H1 (cell line): ENCODE results near the gene ITGAE. TPM values are rescaled to one million over a fixed set of nuclear protein-coding genes. Genes with fewer than 3 reads are reported as not detected.
A peak's percentile ranks its signal among the peaks of the same experiment; 100 is the strongest.

Experiments used
- CTCF ChIA-PET: fragments of 300-600 bp; sonication (Branson Sonifier 250); formaldehyde crosslinking; loops from one replicate; lab custom pipeline; 2021; ENCODE audit not compliant: partially characterized antibody; lab: Charles Lee
- POLR2A ChIA-PET: fragments of 300-600 bp; sonication (Branson Sonifier 250); formaldehyde crosslinking; loops from one replicate; lab custom pipeline; 2021; ENCODE audit warnings: inconsistent platforms; ENCODE audit not compliant: partially characterized antibody; lab: Charles Lee
- DNase-seq, 2 experiments: peaks; one replicate each; pipeline versions ENCODE4 v3.0.0 to v3.0.0-alpha.2; 2010 to 2022; ENCODE audit warnings: low spot score in 2 of 2, low read depth in 1 of 2, mixed read lengths in 1 of 2
- FAIRE-seq: peaks from 2 replicates; lab custom pipeline; 2011; peaks lifted over from hg19 to GRCh38; lab: Jason Lieb, UNC
- H2AFZ ChIP-seq: 2 replicates; pipeline ENCODE4 v1.8.1; 2012; ENCODE audit warnings: low read length, inconsistent platforms
- H2AK5ac ChIP-seq: 2 replicates; pipeline ENCODE4 v1.6.1; 2013; ENCODE audit warnings: low read depth, low read length
- H2BK120ac ChIP-seq: replicated peaks from 2 replicates; pipeline ENCODE3; 2013; ENCODE audit warnings: low read depth, low read length, inconsistent platforms
- H2BK12ac ChIP-seq: 2 replicates; pipeline ENCODE4 v1.6.1; 2013; ENCODE audit warnings: low read depth, low read length
- H2BK15ac ChIP-seq: 2 replicates; pipeline ENCODE4 v1.6.1; 2013; ENCODE audit warnings: low read length
- H2BK20ac ChIP-seq: 2 replicates; pipeline ENCODE4 v1.6.1; 2013; ENCODE audit warnings: low read length
- H2BK5ac ChIP-seq: 2 replicates; pipeline ENCODE4 v1.6.1; 2013; ENCODE audit warnings: low read depth, low read length
- H3K14ac ChIP-seq: 2 replicates; pipeline ENCODE4 v1.6.1; 2013; ENCODE audit warnings: inconsistent platforms; ENCODE audit not compliant: insufficient read length
- H3K18ac ChIP-seq: 2 replicates; pipeline ENCODE4 v1.6.1; 2013; ENCODE audit warnings: low read length; ENCODE audit errors: extremely low read depth
- H3K23ac ChIP-seq: 2 replicates; pipeline ENCODE4 v1.6.1; 2013; ENCODE audit warnings: inconsistent platforms; ENCODE audit not compliant: insufficient read length
- H3K23me2 ChIP-seq: 2 replicates; pipeline ENCODE4 v1.6.1; 2013; ENCODE audit warnings: low read depth, low read length
- H3K27ac ChIP-seq: 2 replicates; pipeline ENCODE4 v1.6.1; 2011; ENCODE audit warnings: low read depth, low read length, inconsistent platforms
- H3K27me3 ChIP-seq, 4 experiments: replicated peaks in 1 of 4; 1 replicate in 1 of 4; 2 replicates in 3 of 4; pipeline versions ENCODE4 v1.6.1 to v1.8.1; 2011 to 2013; ENCODE audit warnings: low read length in 3 of 4, mild to moderate bottlenecking in 3 of 4, inconsistent platforms in 2 of 4, mixed read lengths in 2 of 4, moderate library complexity in 1 of 4; ENCODE audit not compliant: control insufficient read depth in 3 of 4, insufficient read depth in 3 of 4; ENCODE audit errors: extremely low read depth in 1 of 4
- H3K36me3 ChIP-seq, 4 experiments: 2 replicates each; pipeline versions ENCODE4 v1.6.1 to v1.8.1; 2011 to 2013; ENCODE audit warnings: mild to moderate bottlenecking in 4 of 4, low read length in 3 of 4, moderate library complexity in 2 of 4, control low read depth in 1 of 4, inconsistent platforms in 1 of 4; ENCODE audit not compliant: insufficient read depth in 4 of 4, control insufficient read depth in 2 of 4
- H3K4ac ChIP-seq: replicated peaks from 2 replicates; pipeline ENCODE3; 2013; ENCODE audit warnings: low read length, low read depth, mixed read lengths, inconsistent platforms; ENCODE audit not compliant: insufficient read length
- H3K4me1 ChIP-seq, 4 experiments: replicated peaks in 1 of 4; 1 replicate in 1 of 4; 2 replicates in 3 of 4; pipeline versions ENCODE4 v1.6.1 to v1.8.1; 2011 to 2013; ENCODE audit warnings: low read length in 3 of 4, inconsistent platforms in 2 of 4, mixed read lengths in 1 of 4; ENCODE audit not compliant: insufficient read depth in 4 of 4, control insufficient read depth in 3 of 4
- H3K4me2 ChIP-seq, 2 experiments: 2 replicates each; pipeline versions ENCODE4 v1.6.1 to v1.8.1; 2011 to 2013; ENCODE audit warnings: low read depth in 2 of 2, low read length in 2 of 2, control low read depth in 1 of 2, inconsistent platforms in 1 of 2, mild to moderate bottlenecking in 1 of 2; ENCODE audit not compliant: insufficient read depth in 1 of 2
- H3K4me3 ChIP-seq, 4 experiments: fragments of 200-600, 300-600 bp in 1 of 4; sonication (generic), shearing (Covaris generic), sonication (Bioruptor Twin) in 1 of 4; 2 replicates each; pipeline versions ENCODE4 v1.5.1 to v1.8.1; 2011 to 2016; ENCODE audit warnings: low read length in 4 of 4, low read depth in 3 of 4, control low read depth in 2 of 4, inconsistent platforms in 2 of 4, mild to moderate bottlenecking in 2 of 4, mixed read lengths in 1 of 4, moderate library complexity in 1 of 4; ENCODE audit not compliant: insufficient read depth in 2 of 4; ENCODE audit errors: extremely low read depth in 1 of 4
- H3K56ac ChIP-seq: replicated peaks from 2 replicates; pipeline ENCODE3; 2013; ENCODE audit warnings: low read depth, mild to moderate bottlenecking, mixed read lengths, low read length, inconsistent platforms; ENCODE audit not compliant: insufficient read length
- H3K79me1 ChIP-seq: 2 replicates; pipeline ENCODE4 v1.6.1; 2013; ENCODE audit warnings: low read depth, low read length, control low read depth
- H3K79me2 ChIP-seq, 2 experiments: 2 replicates each; pipeline versions ENCODE4 v1.6.1 to v1.8.1; 2012 to 2013; ENCODE audit warnings: low read length in 2 of 2, mild to moderate bottlenecking in 2 of 2, inconsistent platforms in 1 of 2; ENCODE audit not compliant: insufficient read depth in 2 of 2, control insufficient read depth in 1 of 2
- H3K9ac ChIP-seq, 4 experiments: replicated peaks in 1 of 4; 1 replicate in 1 of 4; 2 replicates in 3 of 4; pipeline versions ENCODE4 v1.6.1 to v1.8.1; 2011 to 2013; ENCODE audit warnings: low read depth in 3 of 4, low read length in 3 of 4, control low read depth in 2 of 4, mild to moderate bottlenecking in 2 of 4, moderate library complexity in 2 of 4, inconsistent platforms in 1 of 4; ENCODE audit errors: extremely low read depth in 1 of 4
- H3K9me3 ChIP-seq, 2 experiments: 2 replicates each; pipeline versions ENCODE4 v1.6.1 to v1.8.1; 2012 to 2013; ENCODE audit warnings: mild to moderate bottlenecking in 2 of 2, moderate library complexity in 2 of 2, control low read depth in 1 of 2, inconsistent platforms in 1 of 2, low read depth in 1 of 2, low read length in 1 of 2, mixed read lengths in 1 of 2; ENCODE audit not compliant: insufficient read depth in 2 of 2
- H4K20me1 ChIP-seq, 2 experiments: replicated peaks in 1 of 2; 2 replicates each; pipeline versions ENCODE3 to v1.8.1; 2011 to 2013; ENCODE audit warnings: inconsistent platforms in 2 of 2, low read length in 2 of 2, mild to moderate bottlenecking in 1 of 2; ENCODE audit not compliant: insufficient read depth in 2 of 2, control insufficient read depth in 1 of 2
- H4K5ac ChIP-seq: 2 replicates; pipeline ENCODE4 v1.6.1; 2013; ENCODE audit warnings: low read length, low read depth, mixed read lengths, inconsistent platforms; ENCODE audit not compliant: insufficient read length
- H4K8ac ChIP-seq: 2 replicates; pipeline ENCODE4 v1.8.0; 2013; ENCODE audit warnings: mild to moderate bottlenecking, moderate library complexity, low read length, inconsistent platforms; ENCODE audit not compliant: insufficient read depth; ENCODE audit errors: extremely low read depth
- H4K91ac ChIP-seq: replicated peaks from 2 replicates; pipeline ENCODE3; 2013; ENCODE audit warnings: low read length, mixed read lengths, inconsistent platforms; ENCODE audit not compliant: insufficient read length
- EP300 ChIP-seq, 2 experiments: IDR thresholded peaks; 1 replicate in 1 of 2; 2 replicates in 1 of 2; pipeline ENCODE4 v1.6.1; 2011 to 2012; ENCODE audit warnings: low read depth in 2 of 2, low read length in 2 of 2, mild to moderate bottlenecking in 2 of 2, borderline replicate concordance in 1 of 2, inconsistent platforms in 1 of 2, moderate library complexity in 1 of 2
- TAF1 ChIP-seq: IDR thresholded peaks from 2 replicates; pipeline ENCODE4 v1.6.1; 2011; ENCODE audit warnings: mild to moderate bottlenecking, low read depth, low read length
- TAF7 ChIP-seq: optimal IDR thresholded peaks from 2 replicates; pipeline ENCODE3; 2011; ENCODE audit warnings: low read depth, mild to moderate bottlenecking, inconsistent platforms, low read length, moderate library complexity, borderline replicate concordance
- WGBS, 2 experiments: shearing (Covaris generic) in 1 of 2; methylation state at CpG; one replicate each; pipeline versions ENCODE4 v1.1.6 to v1.1.7; 2013 to 2015; ENCODE audit warnings: low lambda C conversion rate in 2 of 2, mixed read lengths in 2 of 2, inconsistent platforms in 1 of 2, low coverage in 1 of 2, missing lambda C conversion rate in 1 of 2; ENCODE audit not compliant: insufficient replicate concordance in 2 of 2, insufficient coverage in 1 of 2, insufficient read length in 1 of 2; ENCODE audit errors: extremely low coverage in 1 of 2, missing lambda C conversion rate in 1 of 2; 5-methylcytosine and 5-hydroxymethylcytosine counted together
- long read RNA-seq, 2 experiments: library from RNA in 1 of 2; library from capped mRNA in 1 of 2; stranded (forward); transcript quantifications; one replicate each; pipeline ENCODE4 v2.0.0, GENCODE V29; 2021; ENCODE audit warnings: inconsistent platforms in 1 of 2
- polyA minus RNA-seq, 3 experiments: library from RNA; depleted of rRNA, polyadenylated mRNA; stranded (reverse); fragments of >200 nt; gene quantifications; 1 replicate in 2 of 3; 2 replicates in 1 of 3; pipeline ENCODE4 v1.2.3, GENCODE V29; 2011
- polyA plus RNA-seq, 7 experiments: library from polyadenylated mRNA; depleted of rRNA in 3 of 7; stranded (reverse) in 5 of 7; unstranded in 2 of 7; fragments of >200 nt in 5 of 7; fragments of 200-250 nt in 2 of 7; gene quantifications; 1 replicate in 5 of 7; 2 replicates in 1 of 7; 4 replicates in 1 of 7; pipeline versions ENCODE4 v1.2.1 to v1.2.3, GENCODE V29; 2011 to 2013; ENCODE audit warnings: missing spikeins in 2 of 7, mixed read lengths in 2 of 7
- total RNA-seq: library from RNA; stranded (reverse); fragmentation: NEBNext Ultra II Directional; extraction: Animal tissue kit (Norgen Biotek cat#: 25700); gene quantifications from 2 replicates; pipeline ENCODE4 v1.2.1, GENCODE V29; 2021

The ITGAE gene
- total RNA-seq = 23.2 and 24.5 TPM in 2 replicates
- polyA plus RNA-seq (2011; rRNA removed) = 25.5 and 43.1 TPM in 2 replicates
- 45.3 TPM for polyA plus RNA-seq (2011; cell fraction: cytosol; rRNA removed)
- polyA plus RNA-seq (2011; cell fraction: nucleus; rRNA removed) = 16.3 TPM
- polyA plus RNA-seq (2012, experiment 1 of 2) = 27.5 to 44.4 TPM (median 35.7 TPM) in 4 replicates
- polyA plus RNA-seq (2012, experiment 2 of 2) = 28.9 TPM
- polyA plus RNA-seq (2013, experiment 1 of 2) = 35.8 TPM
- polyA plus RNA-seq (2013, experiment 2 of 2) = 35.5 TPM
- 7.4 and 9.9 TPM in 2 replicates for polyA minus RNA-seq (2011; rRNA and poly(A)+ RNA removed)
- polyA minus RNA-seq (2011; cell fraction: cytosol; rRNA and poly(A)+ RNA removed) = 5.1 TPM
- polyA minus RNA-seq (2011; cell fraction: nucleus; rRNA and poly(A)+ RNA removed) = 15.9 TPM
- long read RNA-seq, experiment 1, transcript ITGAE-207 (4 exons, 672 nt) = major isoform, 24 of 31 reads
- long read RNA-seq, experiment 1, partial matches to known transcripts = 0 of 31 reads
- long read RNA-seq, experiment 1, other reads (novel, unspliced or antisense) = 1 of 31 reads
- long read RNA-seq, experiment 2, partial matches to known transcripts = 0 of 3 reads
- long read RNA-seq, experiment 2, other reads (novel, unspliced or antisense) = 1 of 3 reads

GRCh38 chr17:3800362-3801271 is at the start of gene ITGAE:
TSS of gene ITGAE (minus strand) at chr17:3801188. CDS start at chr17:3801144, 44 bp downstream.
- peaks cover 0 to 5% (median 1%) of the 10 kb centered on the region in 4 experiments; a peak in 1 of 8 replicates for H3K36me3 ChIP-seq
- H3K79me1 ChIP-seq = no peaks in the 10 kb centered on the region
- no peak within 1 kb of the TSS for H3K18ac ChIP-seq
- no peak within 1 kb of the TSS for H4K91ac ChIP-seq
- no peaks in the 10 kb centered on the region; a peak in 1 of 7 replicates for H3K4me1 ChIP-seq
- H3K9me3 ChIP-seq = no peaks in the 10 kb centered on the region
- TF ChIP-seq TAF1 (no peak), EP300 (IDR thresholded peaks at IDR 0.05; ENCODE audit: borderline replicate concordance in 1 of 2, low read depth in 2 of 2, low read length in 2 of 2) (no peak), TAF7 (no peak)
- TF ChIP-seq, all 59 proteins: peak for 0
- Histone ChIP-seq H3K4ac (no peak within 1 kb of the TSS), H2BK120ac (no peak within 1 kb of the TSS), H4K20me1 (peaks cover 2 to 8% of the 10 kb centered on the region in 2 experiments), H3K27me3 (no peaks in the 10 kb centered on the region), H3K23me2 (no peaks in the 10 kb centered on the region), H3K23ac (no peak within 1 kb of the TSS), H3K56ac (no peak within 1 kb of the TSS), H2BK5ac (peak within 1 kb of the TSS; percentile 16; the same call in 1 of the 2 replicates), H2BK15ac (no peak within 1 kb of the TSS), H3K14ac (no peak within 1 kb of the TSS), H3K27ac (no peak within 1 kb of the TSS), H3K79me2 (no peaks in the 10 kb centered on the region), H3K4me3 (no peak within 1 kb of the TSS), H4K5ac (no peak within 1 kb of the TSS), H3K4me2 (no peak within 1 kb of the TSS), H4K8ac (peak within 1 kb of the TSS; percentile 20; the same call in 1 of the 2 replicates), H2BK20ac (no peak within 1 kb of the TSS), H2BK12ac (no peak within 1 kb of the TSS), H3K9ac (no peak within 1 kb of the TSS), H2AK5ac (no peak within 1 kb of the TSS), H2AFZ (no peak within 1 kb of the TSS)
- FAIRE-seq = no peak
- ChIA-PET CTCF (interaction anchor here (0.7 to 3.1 kb wide), 6 partner anchors 11 to 106 kb away, joined by 3 to 25 read pairs (median 3); no protein-coding TSS in a partner anchor), POLR2A (interaction anchor here (0.5 to 1.9 kb wide), 5 partner anchors 8 to 199 kb away, joined by 3 to 8 read pairs (median 4); no protein-coding TSS in a partner anchor)
- no peak for DNase-seq
- 90% methylated on average over 15 of the region's 17 CpGs; no CpG with 5 or more reads in 1 of the 2 experiments for WGBS, 2 experiments
